Activated T-helper 1 cell treated with anti-CD3 and anti-CD28 coated beads, Interleukin-12 subunit alpha, Interleukin-12 subunit beta, Interleukin-2, Interleukin-4 antibody, amounts not matched to agents 30 ng/mL and 10 ng/mL and 1 ng/mL, durations not matched to agents 14 hours and 24 hours and 36 hours (primary cell): ENCODE data around the gene SATB1. TPM values are rescaled to one million over a fixed set of nuclear protein-coding genes. Genes with fewer than 3 reads are reported as not detected.

Experiments used
- DNase-seq: peaks from one replicate; pipeline ENCODE4 v3.0.0; 2021; ENCODE audit warnings: low spot score
- H3K27ac Mint-ChIP-seq: one replicate; pipeline ENCODE4 v1.8.0; 2021; ENCODE audit warnings: mild to moderate bottlenecking, mixed read lengths
- H3K27me3 Mint-ChIP-seq: one replicate; pipeline ENCODE4 v1.8.0; 2022; ENCODE audit warnings: mild to moderate bottlenecking, moderate library complexity, mixed read lengths; ENCODE audit not compliant: insufficient read depth
- H3K36me3 Mint-ChIP-seq: one replicate; pipeline ENCODE4 v1.8.0; 2021; ENCODE audit warnings: low read depth, mixed read lengths
- H3K4me1 Mint-ChIP-seq: one replicate; pipeline ENCODE4 v1.8.0; 2021; ENCODE audit warnings: low read depth, mixed read lengths
- H3K4me3 Mint-ChIP-seq: one replicate; pipeline ENCODE4 v1.8.0; 2021; ENCODE audit warnings: mild to moderate bottlenecking, moderate library complexity, mixed read lengths
- H3K9me3 Mint-ChIP-seq: one replicate; pipeline ENCODE4 v1.8.0; 2021; ENCODE audit warnings: mixed read lengths
- intact Hi-C: fragments of 100-400 bp; cut with micrococcal nuclease; formaldehyde crosslinking; loops from one replicate; pipeline ENCODE4 v1.15.1; 2024
- total RNA-seq: library from RNA; stranded (reverse); gene quantifications from 2 replicates; pipeline ENCODE4 v1.2.3, GENCODE V29; 2022

The SATB1 gene
- total RNA-seq, 1 donor from 2014 or later: 686 TPM

GRCh38 chr3:18425641-18426257, 610 bp upstream of the SATB1 start:
- Mint-ChIP-seq H3K9me3 (no peaks in the 10 kb centered on the region), H3K27ac (peak overlapping the region; percentile 94), H3K4me1 (peaks cover 72% of the 10 kb centered on the region), H3K36me3 (peaks cover 71% of the 10 kb centered on the region), H3K4me3 (peak overlapping the region; percentile 91), H3K27me3 (peaks cover 6% of the 10 kb centered on the region)
- intact Hi-C loops: loop anchor here (1.0 to 10.0 kb wide), 5 partner anchors 10 to 1911 kb away; partner anchors contain the start of gene RFTN1
- peak; percentile 65 for DNase-seq

- no peak for DNase-seq
- Mint-ChIP-seq H3K36me3 (peaks cover 74% of the 10 kb centered on the region), H3K27me3 (peaks cover 6% of the 10 kb centered on the region), H3K4me1 (peaks cover 72% of the 10 kb centered on the region), H3K27ac (peak overlapping the region; percentile 88), H3K9me3 (no peaks in the 10 kb centered on the region), H3K4me3 (peak overlapping the region; percentile 85)
- intact Hi-C loops: loop anchor here (5.0 to 10.0 kb wide), 3 partner anchors 37 to 1909 kb away; partner anchors contain the start of genes RFTN1 and TBC1D5
These were observed 868 bp downstream of the SATB1 start for GRCh38 chr3:18424213-18424728.

- H3K9me3 Mint-ChIP-seq: no peaks in the 10 kb centered on the region
- peaks cover 75% of the 10 kb centered on the region for H3K36me3 Mint-ChIP-seq
- peak overlapping the region; percentile 85 for H3K4me3 Mint-ChIP-seq
- peaks cover 72% of the 10 kb centered on the region for H3K4me1 Mint-ChIP-seq
- DNase-seq: peak; percentile 42
- peaks cover 6% of the 10 kb centered on the region for H3K27me3 Mint-ChIP-seq
- intact Hi-C loops: loop anchor here (1.0 to 10.0 kb wide), 5 partner anchors 9 to 1909 kb away; partner anchors contain the start of genes RFTN1 and TBC1D5
- H3K27ac Mint-ChIP-seq: peak overlapping the region; percentile 88
These were observed 1.5 kb downstream of the SATB1 start for GRCh38 chr3:18423401-18424212.

GRCh38 chr3:18422972-18423371, 2.2 kb downstream of the SATB1 start:
- no peaks in the 10 kb centered on the region for H3K9me3 Mint-ChIP-seq
- peaks cover 6% of the 10 kb centered on the region for H3K27me3 Mint-ChIP-seq
- no peak for DNase-seq
- intact Hi-C loops: loop anchor here (1.0 to 10.0 kb wide), 5 partner anchors 9 to 1908 kb away; partner anchors contain the start of genes RFTN1 and TBC1D5
- H3K36me3 Mint-ChIP-seq: peaks cover 75% of the 10 kb centered on the region
- H3K4me3 Mint-ChIP-seq: peak overlapping the region; percentile 85
- H3K27ac Mint-ChIP-seq: peak overlapping the region; percentile 88
- peaks cover 72% of the 10 kb centered on the region for H3K4me1 Mint-ChIP-seq

GRCh38 chr3:18420555-18420954, 4.6 kb downstream of the SATB1 start:
- Mint-ChIP-seq H3K9me3 (no peaks in the 10 kb centered on the region), H3K4me3 (peak overlapping the region; percentile 85), H3K36me3 (peaks cover 81% of the 10 kb centered on the region), H3K4me1 (peaks cover 73% of the 10 kb centered on the region), H3K27me3 (peaks cover 2% of the 10 kb centered on the region), H3K27ac (peak overlapping the region; percentile 95)
- DNase-seq: no peak
- intact Hi-C loops: loop anchor here (2.0 to 10.0 kb wide), 4 partner anchors 14 to 1906 kb away; partner anchors contain the start of genes RFTN1 and TBC1D5

GRCh38 chr3:18419232-18419631, 5.9 kb downstream of the SATB1 start:
- no peak for DNase-seq
- H3K36me3 Mint-ChIP-seq: peaks cover 85% of the 10 kb centered on the region
- H3K4me1 Mint-ChIP-seq: peaks cover 84% of the 10 kb centered on the region
- no peaks in the 10 kb centered on the region for H3K9me3 Mint-ChIP-seq
- H3K4me3 Mint-ChIP-seq: peak overlapping the region; percentile 85
- peak overlapping the region; percentile 95 for H3K27ac Mint-ChIP-seq
- peaks cover 2% of the 10 kb centered on the region for H3K27me3 Mint-ChIP-seq
- intact Hi-C loops: loop anchor here (1.0 kb wide), 1 partner anchor 10 kb away; no protein-coding TSS in a partner anchor

GRCh38 chr3:18417904-18418572, 7.1 kb downstream of the SATB1 start:
- Mint-ChIP-seq H3K27ac (peak overlapping the region; percentile 95), H3K9me3 (no peaks in the 10 kb centered on the region), H3K36me3 (peaks cover 76% of the 10 kb centered on the region), H3K4me1 (peaks cover 78% of the 10 kb centered on the region), H3K27me3 (no peaks in the 10 kb centered on the region), H3K4me3 (peak overlapping the region; percentile 85)
- intact Hi-C loops: no loop called here
- DNase-seq: no peak

- H3K4me1 Mint-ChIP-seq: peaks cover 89% of the 10 kb centered on the region
- DNase-seq: no peak
- H3K4me3 Mint-ChIP-seq: peak overlapping the region; percentile 68
- H3K27ac Mint-ChIP-seq: peak overlapping the region; percentile 36
- H3K9me3 Mint-ChIP-seq: no peaks in the 10 kb centered on the region
- intact Hi-C loops: no loop called here
- H3K27me3 Mint-ChIP-seq: no peaks in the 10 kb centered on the region
- peaks cover 77% of the 10 kb centered on the region for H3K36me3 Mint-ChIP-seq
These were observed 8.8 kb downstream of the SATB1 start for GRCh38 chr3:18416332-18416731.

GRCh38 chr3:18415839-18416238, 9.3 kb downstream of the SATB1 start:
- intact Hi-C loops: no loop called here
- Mint-ChIP-seq H3K4me3 (peak overlapping the region; percentile 68), H3K36me3 (peaks cover 76% of the 10 kb centered on the region), H3K4me1 (peaks cover 89% of the 10 kb centered on the region), H3K9me3 (no peaks in the 10 kb centered on the region), H3K27ac (peak overlapping the region; percentile 36), H3K27me3 (no peaks in the 10 kb centered on the region)
- DNase-seq: no peak

- H3K9me3 Mint-ChIP-seq: no peaks in the 10 kb centered on the region
- peaks cover 89% of the 10 kb centered on the region for H3K4me1 Mint-ChIP-seq
- intact Hi-C loops: no loop called here
- peak overlapping the region; percentile 71 for H3K27ac Mint-ChIP-seq
- H3K4me3 Mint-ChIP-seq: peak overlapping the region; percentile 68
- H3K36me3 Mint-ChIP-seq: peaks cover 75% of the 10 kb centered on the region
- H3K27me3 Mint-ChIP-seq: no peaks in the 10 kb centered on the region
- no peak for DNase-seq
These were observed 10.0 kb downstream of the SATB1 start for GRCh38 chr3:18415167-18415566.

GRCh38 chr3:18412684-18413083, 12.5 kb downstream of the SATB1 start:
- Mint-ChIP-seq H3K27ac (peak overlapping the region; percentile 87), H3K36me3 (peaks cover 70% of the 10 kb centered on the region), H3K27me3 (no peaks in the 10 kb centered on the region), H3K9me3 (no peaks in the 10 kb centered on the region), H3K4me3 (peak overlapping the region; percentile 63), H3K4me1 (peaks cover 89% of the 10 kb centered on the region)
- no peak for DNase-seq
- intact Hi-C loops: no loop called here

- Mint-ChIP-seq H3K4me3 (peak overlapping the region; percentile 63), H3K9me3 (no peaks in the 10 kb centered on the region), H3K36me3 (peaks cover 72% of the 10 kb centered on the region), H3K4me1 (peaks cover 89% of the 10 kb centered on the region), H3K27ac (peak overlapping the region; percentile 87), H3K27me3 (no peaks in the 10 kb centered on the region)
- intact Hi-C loops: loop anchor here (1.0 to 2.0 kb wide), 2 partner anchors 8 to 15 kb away; no protein-coding TSS in a partner anchor
- no peak for DNase-seq
These were observed 13.6 kb downstream of the SATB1 start for GRCh38 chr3:18411541-18411940.
